Thyroid gland (tissue), 4 donors: ENCODE data around the gene MRNIP. TPM values are rescaled to one million over a fixed set of nuclear protein-coding genes. Genes with fewer than 3 reads are reported as not detected.

Source experiments
- DNase-seq, 2 donors: peaks; one replicate each; pipeline ENCODE4 v3.0.0-alpha.2; 2019
- H3K27ac ChIP-seq, 3 donors: fragments of 200-600 bp; sonication (generic); 1 replicate in 2 of 3; 2 replicates in 1 of 3; pipeline ENCODE4 v1.5.1; 2016 to 2019; ENCODE audit warnings: mild to moderate bottlenecking in 1 of 3, moderate library complexity in 1 of 3
- H3K27me3 ChIP-seq: fragments of 200-600 bp; sonication (generic); one replicate; pipeline ENCODE4 v1.5.1; 2019
- H3K36me3 ChIP-seq, 2 donors: fragments of 200-600 bp; sonication (generic); one replicate each; pipeline ENCODE4 v1.5.1; 2016 to 2019
- H3K4me1 ChIP-seq, 2 donors: fragments of 200-600 bp; sonication (generic); one replicate each; pipeline ENCODE4 v1.5.1; 2017 to 2019
- H3K4me3 ChIP-seq, 3 donors: fragments of 200-600 bp; sonication (generic); replicated peaks in 1 of 3; 1 replicate in 2 of 3; 2 replicates in 1 of 3; pipeline ENCODE4 v1.5.1; 2016; ENCODE audit warnings: mild to moderate bottlenecking in 1 of 3
- H3K9me3 ChIP-seq: fragments of 200-600 bp; sonication (generic); one replicate; pipeline ENCODE4 v1.5.1; 2017
- CTCF ChIP-seq, 6 experiments: fragments of 200-600 bp in 3 of 6; fragments of 450-650 bp in 3 of 6; sonication (generic) in 3 of 6; IDR thresholded peaks; one replicate each; pipeline ENCODE4 v1.5.1; 2016 to 2019; ENCODE audit warnings: antibody characterized with exemption in 6 of 6, mild to moderate bottlenecking in 2 of 6, inconsistent platforms in 1 of 6, moderate library complexity in 1 of 6
- POLR2A ChIP-seq, 2 donors: fragments of 450-650 bp; IDR thresholded peaks; one replicate each; pipeline ENCODE4 v1.6.1; 2017; ENCODE audit warnings: antibody characterized with exemption in 2 of 2, mild to moderate bottlenecking in 2 of 2, moderate library complexity in 1 of 2
- WGBS, 2 donors: methylation state at CpG; one replicate each; pipeline ENCODE4 v1.1.5; 2017; 5-methylcytosine and 5-hydroxymethylcytosine counted together
- intact Hi-C: fragments of 100-400 bp; cut with DNase I; formaldehyde crosslinking; loops from one replicate; pipeline ENCODE4 v1.15.1; 2023
- total RNA-seq, 4 donors: library from RNA; depleted of rRNA; stranded (reverse); fragments of >200 nt; gene quantifications; one replicate each; pipeline ENCODE4 v1.2.3, GENCODE V29; 2016

The MRNIP gene
- total RNA-seq, 4 donors from 2014 or later: 37.1 to 68.2 (median 52.1) TPM

DNA sequence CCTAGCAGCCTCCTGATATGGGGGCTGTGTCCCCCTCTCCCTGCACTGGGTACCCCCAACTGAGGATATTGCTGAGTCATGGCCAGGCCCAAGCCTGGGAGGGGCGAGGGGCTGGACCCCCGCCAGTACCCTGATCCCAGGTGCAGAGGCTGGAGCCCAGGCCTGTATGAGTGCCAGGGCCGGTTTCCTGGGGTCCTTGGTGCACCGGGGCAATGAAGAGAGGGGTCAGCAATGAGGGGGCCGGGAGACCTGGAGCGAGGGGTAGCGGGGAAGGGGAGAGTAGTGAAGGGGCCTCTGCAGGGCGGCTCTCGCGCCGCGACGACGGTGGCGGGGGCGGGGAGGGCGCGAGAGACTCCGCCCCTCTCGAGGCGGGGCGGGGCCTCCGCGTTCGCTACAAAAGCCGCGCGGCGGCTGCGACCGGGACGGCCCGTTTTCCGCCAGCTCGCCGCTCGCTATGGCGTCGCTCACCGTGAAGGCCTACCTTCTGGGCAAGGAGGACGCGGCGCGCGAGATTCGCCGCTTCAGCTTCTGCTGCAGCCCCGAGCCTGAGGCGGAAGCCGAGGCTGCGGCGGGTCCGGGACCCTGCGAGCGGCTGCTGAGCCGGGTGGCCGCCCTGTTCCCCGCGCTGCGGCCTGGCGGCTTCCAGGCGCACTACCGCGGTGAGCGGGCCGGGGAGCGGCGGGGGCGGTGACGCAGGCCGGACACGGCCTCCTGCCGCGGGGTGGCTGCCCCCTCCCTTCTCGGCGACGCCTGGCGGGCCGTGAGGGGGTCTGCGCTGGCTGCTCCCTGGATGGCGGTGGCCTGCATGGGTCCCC, 37.9 kb downstream of the MRNIP start, which contains the start of gene SQSTM1:
Gene SQSTM1, plus strand, starts transcription at position 423 of the 815 bp plus-strand sequence. Its CDS starts 32 bp downstream, at position 455.
- TF ChIP-seq POLR2A (IDR thresholded peaks at IDR 0.05): peak; percentile 99 to 100
- TF ChIP-seq CTCF (IDR thresholded peaks at IDR 0.05): peak in 2 of 6 experiments; percentile 9 to 13
- peaks cover 32 to 43% of the 10 kb centered on the region in 2 donors for H3K36me3 ChIP-seq
- no peaks in the 10 kb centered on the region for H3K27me3 ChIP-seq
- peaks cover 62 to 69% of the 10 kb centered on the region in 2 donors for H3K4me1 ChIP-seq
- H3K9me3 ChIP-seq: no peaks in the 10 kb centered on the region
- intact Hi-C loops: no loop called here
- peak within 1 kb of the TSS; percentile 99 to 100 (median 99) for H3K4me3 ChIP-seq
- H3K27ac ChIP-seq: peak within 1 kb of the TSS; percentile 97 to 100 (median 99)
- 5% methylated on average over 7 of the region's 81 CpGs; no CpG with 5 or more reads in 1 of the 2 donors for WGBS, 2 donors
- DNase-seq: peak; percentile 74 to 76

- no peaks in the 10 kb centered on the region for H3K27me3 ChIP-seq
- H3K9me3 ChIP-seq: no peaks in the 10 kb centered on the region
- no peak for TF ChIP-seq POLR2A (IDR thresholded peaks at IDR 0.05)
- TF ChIP-seq CTCF (IDR thresholded peaks at IDR 0.05): no peak
- intact Hi-C loops: no loop called here
- peak overlapping the region in 2 of 3 donors; percentile 99 to 100 for H3K4me3 ChIP-seq
- no peak for DNase-seq
- peaks cover 26 to 37% of the 10 kb centered on the region in 2 donors for H3K36me3 ChIP-seq
- WGBS, 2 donors: 25 to 38% methylated on average over 8 to 11 of the region's 12 CpGs
- peak overlapping the region; percentile 97 to 100 (median 99) for H3K27ac ChIP-seq
- H3K4me1 ChIP-seq: peaks cover 61 to 69% of the 10 kb centered on the region in 2 donors
Observed at GRCh38 chr5:179820127-179820482, 38.5 kb downstream of the MRNIP start.

- 20 to 21% methylated on average over 7 to 13 of the region's 26 CpGs for WGBS, 2 donors
- intact Hi-C loops: no loop called here
- H3K27ac ChIP-seq: peak overlapping the region; percentile 97 to 100 (median 99)
- TF ChIP-seq CTCF (IDR thresholded peaks at IDR 0.05) (no peak), POLR2A (IDR thresholded peaks at IDR 0.05) (peak in 1 of 2 donors; percentile 3)
- peaks cover 55 to 63% of the 10 kb centered on the region in 2 donors for H3K4me1 ChIP-seq
- H3K4me3 ChIP-seq: peak overlapping the region in 1 of 3 donors; percentile 100
- no peaks in the 10 kb centered on the region for H3K27me3 ChIP-seq
- peak; percentile 84 to 86 for DNase-seq
- no peaks in the 10 kb centered on the region for H3K9me3 ChIP-seq
- peaks cover 20 to 31% of the 10 kb centered on the region in 2 donors for H3K36me3 ChIP-seq
Observed at GRCh38 chr5:179819296-179820126, 39.1 kb downstream of the MRNIP start.

- peaks cover 48 to 56% of the 10 kb centered on the region in 2 donors for H3K4me1 ChIP-seq
Observed at GRCh38 chr5:179818746-179819295, 39.8 kb downstream of the MRNIP start.

More at GRCh38 chr5:179818746-179819295, 39.8 kb downstream of the MRNIP start:
- peak overlapping the region; percentile 97 to 100 (median 99) for H3K27ac ChIP-seq
- peak; percentile 97 to 98 for DNase-seq
- no peaks in the 10 kb centered on the region for H3K27me3 ChIP-seq
- H3K9me3 ChIP-seq: no peaks in the 10 kb centered on the region
- WGBS, 2 donors: 3 to 4% methylated on average over 17 to 22 of the region's 35 CpGs
- intact Hi-C loops: no loop called here
- H3K36me3 ChIP-seq: peaks cover 13 to 24% of the 10 kb centered on the region in 2 donors
- TF ChIP-seq CTCF (IDR thresholded peaks at IDR 0.05) (no peak), POLR2A (IDR thresholded peaks at IDR 0.05) (peak in 1 of 2 donors; percentile 76)
- peak overlapping the region in 1 of 3 donors; percentile 100 for H3K4me3 ChIP-seq
